GM20000 (cell line): ENCODE measurements around the gene RABL3.
"Not testable (repeated sequence)": the region's sequence is repeated elsewhere in the genome, so short reads cannot be mapped to it uniquely, and the experiment has no call there.

Experiments used
- DNase-seq: peaks from one replicate; pipeline ENCODE4 v3.0.0; 2012; ENCODE audit warnings: low spot score
- TF ChIP-seq, protein P1 (sequence below): IDR thresholded peaks from 2 replicates; pipeline ENCODE4 v1.5.1; 2012; ENCODE audit warnings: mild to moderate bottlenecking, control low read depth; ENCODE audit errors: extremely low read depth, missing control alignments

The RABL3 gene

GRCh38 chr3:120742198-120742848 is at the start of gene RABL3, which contains the start of gene GTF2E1:
RABL3 (minus strand) TSS chr3:120742516; CDS start chr3:120742507, 9 bp downstream.
GTF2E1 (plus strand) TSS chr3:120742744; CDS start chr3:120750553, 7,809 bp downstream.
- DNase-seq = peak; percentile 95
- TF ChIP-seq, protein P1, sequence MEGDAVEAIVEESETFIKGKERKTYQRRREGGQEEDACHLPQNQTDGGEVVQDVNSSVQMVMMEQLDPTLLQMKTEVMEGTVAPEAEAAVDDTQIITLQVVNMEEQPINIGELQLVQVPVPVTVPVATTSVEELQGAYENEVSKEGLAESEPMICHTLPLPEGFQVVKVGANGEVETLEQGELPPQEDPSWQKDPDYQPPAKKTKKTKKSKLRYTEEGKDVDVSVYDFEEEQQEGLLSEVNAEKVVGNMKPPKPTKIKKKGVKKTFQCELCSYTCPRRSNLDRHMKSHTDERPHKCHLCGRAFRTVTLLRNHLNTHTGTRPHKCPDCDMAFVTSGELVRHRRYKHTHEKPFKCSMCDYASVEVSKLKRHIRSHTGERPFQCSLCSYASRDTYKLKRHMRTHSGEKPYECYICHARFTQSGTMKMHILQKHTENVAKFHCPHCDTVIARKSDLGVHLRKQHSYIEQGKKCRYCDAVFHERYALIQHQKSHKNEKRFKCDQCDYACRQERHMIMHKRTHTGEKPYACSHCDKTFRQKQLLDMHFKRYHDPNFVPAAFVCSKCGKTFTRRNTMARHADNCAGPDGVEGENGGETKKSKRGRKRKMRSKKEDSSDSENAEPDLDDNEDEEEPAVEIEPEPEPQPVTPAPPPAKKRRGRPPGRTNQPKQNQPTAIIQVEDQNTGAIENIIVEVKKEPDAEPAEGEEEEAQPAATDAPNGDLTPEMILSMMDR = no peak

DNA sequence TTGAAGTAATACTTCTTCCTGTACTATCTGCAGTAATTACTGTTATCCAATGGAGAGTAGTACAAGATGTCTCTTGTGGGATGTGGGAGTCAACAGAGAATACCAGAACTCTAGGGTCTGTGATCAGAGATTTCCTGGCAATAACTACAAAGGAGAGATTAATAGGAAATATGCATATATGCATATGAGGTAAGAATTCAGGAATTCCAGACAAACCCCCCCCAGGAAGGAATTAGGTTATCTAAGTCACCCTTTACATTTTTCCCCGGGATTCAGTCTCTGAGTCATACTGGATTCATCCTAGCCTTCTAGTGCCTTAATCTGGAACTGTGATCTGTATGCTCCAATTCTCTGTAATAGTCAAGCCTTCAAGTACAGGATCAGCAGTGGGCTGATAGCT is 49.6 kb upstream of the RABL3 start:
- DNase-seq = no peak
- TF ChIP-seq, protein P1 = no peak

- TF ChIP-seq, protein P1 = no peak
- DNase-seq = no peak
These were observed 48.7 kb upstream of the RABL3 start for GRCh38 chr3:120791010-120791409.

DNA sequence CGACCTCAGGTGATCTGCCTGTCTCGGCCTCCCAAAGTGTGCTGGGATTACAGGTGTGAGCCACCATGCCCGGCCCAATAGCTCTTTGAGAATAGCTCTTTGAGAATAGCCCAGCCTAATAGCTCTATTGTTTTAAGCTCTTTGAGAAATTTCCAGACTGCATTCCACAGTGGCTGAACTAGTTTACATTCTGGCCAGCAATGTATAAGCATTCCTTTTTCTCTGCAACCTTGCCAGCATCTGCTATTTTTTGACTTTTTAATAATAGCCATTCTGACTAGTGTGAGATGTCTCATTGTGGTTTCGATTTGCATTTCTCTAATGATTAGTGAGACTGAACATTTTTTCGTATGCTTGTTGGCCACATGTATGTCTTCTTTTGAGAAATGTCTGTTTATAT is 43.5 kb upstream of the RABL3 start:
- DNase-seq = not testable (repeated sequence)

- peak; percentile 51 for DNase-seq
- TF ChIP-seq, protein P1 = no peak
These were observed 38.7 kb upstream of the RABL3 start for GRCh38 chr3:120780977-120781376.

DNA sequence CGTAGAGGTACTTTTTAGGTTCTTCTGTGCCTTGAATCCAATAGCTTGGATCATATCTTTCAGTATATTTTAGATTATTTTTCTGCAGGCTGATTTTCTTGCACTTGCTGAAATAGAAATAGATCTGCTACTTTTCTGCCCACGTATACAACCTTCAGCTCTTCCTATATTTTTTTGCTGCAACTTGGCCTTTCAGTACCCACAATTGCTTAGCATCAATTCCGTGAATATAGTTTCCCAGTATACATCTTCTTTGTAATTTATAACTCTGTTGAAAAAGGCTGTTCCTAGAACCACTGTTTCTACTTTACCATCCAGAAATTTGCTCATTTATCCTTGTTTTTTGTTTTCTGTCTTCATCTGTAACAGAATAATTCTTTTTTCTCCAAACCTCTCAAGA is 36.5 kb upstream of the RABL3 start:
- no peak for DNase-seq
- TF ChIP-seq, protein P1 = no peak

DNA sequence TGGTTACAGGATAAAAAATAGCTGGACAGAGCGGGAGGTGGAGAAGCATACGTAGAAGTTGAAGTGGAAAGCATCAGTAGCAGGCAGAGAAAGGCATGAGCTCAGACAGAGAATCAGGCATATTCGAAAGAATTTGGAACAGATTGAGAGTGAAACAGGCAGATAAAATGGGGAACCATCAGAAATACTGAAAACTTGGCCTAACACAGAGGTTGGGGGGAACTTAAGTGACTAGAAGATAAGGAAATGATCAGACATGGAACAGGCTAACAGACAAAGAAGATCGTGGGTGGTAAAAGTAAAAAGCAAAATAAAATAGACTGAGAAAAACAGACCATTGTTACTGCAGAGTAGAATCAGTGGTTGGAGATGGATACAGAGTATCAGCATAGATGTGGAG is 33.1 kb upstream of the RABL3 start:
- DNase-seq = no peak
- TF ChIP-seq, protein P1 = no peak

- DNase-seq = no peak
- TF ChIP-seq, protein P1 = no peak
These were observed 31.6 kb upstream of the RABL3 start for GRCh38 chr3:120773932-120774331.
